ENCODE data around the gene RRBP1. TPM values are rescaled to one million over a fixed set of nuclear protein-coding genes. Genes with fewer than 3 reads are reported as not detected.

The RRBP1 gene
- total RNA-seq, 1 experiment from 2014 or later = 45.3 TPM

GRCh38 chr20:17676942-17677341, 5.1 kb downstream of the RRBP1 start:
- Mint-ChIP-seq H3K4me1 (ENCODE audit: low read depth, unreplicated experiment) (no peaks in the 10 kb centered on the region), H3K36me3 (ENCODE audit: insufficient read depth, unreplicated experiment) (peaks cover 24% of the 10 kb centered on the region), H3K27me3 (ENCODE audit: unreplicated experiment) (no peaks in the 10 kb centered on the region), H3K9me3 (ENCODE audit: low read depth, unreplicated experiment) (no peaks in the 10 kb centered on the region), H3K27ac (ENCODE audit: unreplicated experiment) (no peak overlapping the region), H3K4me3 (ENCODE audit: low read depth, unreplicated experiment) (no peak overlapping the region)
- intact Hi-C loops (cut with micrococcal nuclease; ENCODE audit: unreplicated experiment) = no loop called here
- no peak for DNase-seq
- TF ChIP-seq CTCF (IDR thresholded peaks at IDR 0.05; ENCODE audit: unreplicated experiment) = no peak
- CTCF ChIA-PET = no interaction called here
- no TSS peak for BruUV-seq (replicated peaks)

- intact Hi-C loops (cut with micrococcal nuclease; ENCODE audit: unreplicated experiment) = no loop called here
- no peak overlapping the region for H3K27ac Mint-ChIP-seq (ENCODE audit: unreplicated experiment)
- H3K4me3 Mint-ChIP-seq (ENCODE audit: low read depth, unreplicated experiment) = no peak overlapping the region
These were observed 5.7 kb downstream of the RRBP1 start for GRCh38 chr20:17676378-17676759.

GRCh38 chr20:17675519-17676377, 6.3 kb downstream of the RRBP1 start:
- no peak for TF ChIP-seq CTCF (IDR thresholded peaks at IDR 0.05; ENCODE audit: unreplicated experiment)
- no peaks in the 10 kb centered on the region for H3K9me3 Mint-ChIP-seq (ENCODE audit: low read depth, unreplicated experiment)
- H3K27ac Mint-ChIP-seq (ENCODE audit: unreplicated experiment) = no peak overlapping the region
- H3K4me1 Mint-ChIP-seq (ENCODE audit: low read depth, unreplicated experiment) = peaks cover 7% of the 10 kb centered on the region
- intact Hi-C loops (cut with micrococcal nuclease; ENCODE audit: unreplicated experiment) = no loop called here
- H3K27me3 Mint-ChIP-seq (ENCODE audit: unreplicated experiment) = no peaks in the 10 kb centered on the region
- peaks cover 24% of the 10 kb centered on the region for H3K36me3 Mint-ChIP-seq (ENCODE audit: insufficient read depth, unreplicated experiment)
- DNase-seq = no peak
- CTCF ChIA-PET = no interaction called here
- no peak overlapping the region for H3K4me3 Mint-ChIP-seq (ENCODE audit: low read depth, unreplicated experiment)
- no TSS peak for BruUV-seq (replicated peaks)

More at GRCh38 chr20:17676378-17676759, 5.7 kb downstream of the RRBP1 start:
- CTCF ChIA-PET = no interaction called here
- H3K9me3 Mint-ChIP-seq (ENCODE audit: low read depth, unreplicated experiment) = no peaks in the 10 kb centered on the region
- H3K27me3 Mint-ChIP-seq (ENCODE audit: unreplicated experiment) = no peaks in the 10 kb centered on the region
- no peak for TF ChIP-seq CTCF (IDR thresholded peaks at IDR 0.05; ENCODE audit: unreplicated experiment)
- no peak for DNase-seq
- peaks cover 23% of the 10 kb centered on the region for H3K36me3 Mint-ChIP-seq (ENCODE audit: insufficient read depth, unreplicated experiment)
- peaks cover under 1% of the 10 kb centered on the region for H3K4me1 Mint-ChIP-seq (ENCODE audit: low read depth, unreplicated experiment)
- BruUV-seq (replicated peaks) = no TSS peak

- DNase-seq = no peak
- no peak overlapping the region for H3K4me3 Mint-ChIP-seq (ENCODE audit: low read depth, unreplicated experiment)
- H3K36me3 Mint-ChIP-seq (ENCODE audit: insufficient read depth, unreplicated experiment) = peaks cover 21% of the 10 kb centered on the region
- no peak for TF ChIP-seq CTCF (IDR thresholded peaks at IDR 0.05; ENCODE audit: unreplicated experiment)
- H3K4me1 Mint-ChIP-seq (ENCODE audit: low read depth, unreplicated experiment) = peaks cover 11% of the 10 kb centered on the region
- intact Hi-C loops (cut with micrococcal nuclease; ENCODE audit: unreplicated experiment) = no loop called here
- CTCF ChIA-PET = no interaction called here
- no peaks in the 10 kb centered on the region for H3K9me3 Mint-ChIP-seq (ENCODE audit: low read depth, unreplicated experiment)
- H3K27ac Mint-ChIP-seq (ENCODE audit: unreplicated experiment) = no peak overlapping the region
- H3K27me3 Mint-ChIP-seq (ENCODE audit: unreplicated experiment) = no peaks in the 10 kb centered on the region
- no TSS peak for BruUV-seq (replicated peaks)
These were observed 7.1 kb downstream of the RRBP1 start for GRCh38 chr20:17674722-17675518.

All from Calu3 (cell line).